Measurements from ENCODE around the gene MOG. TPM values are rescaled to one million over a fixed set of nuclear protein-coding genes. Genes with fewer than 3 reads are reported as not detected.

The MOG gene
- total RNA-seq, 1 experiment from 2014 or later = 0.55 TPM

GRCh38 chr6:29628419-29629281 is 28.2 kb upstream of the MOG start:
- POLR2A ChIA-PET = interaction anchor here (0.6 to 0.8 kb wide), 3 partner anchors 21 to 68 kb away, joined by 3 to 5 read pairs (median 3); no protein-coding TSS in a partner anchor
- CTCF ChIA-PET = interaction anchor here (0.9 to 6.4 kb wide), 13 partner anchors 10 to 206 kb away, joined by 3 to 63 read pairs (median 4); no protein-coding TSS in a partner anchor
- H3K36me3 Mint-ChIP-seq = peaks cover 6% of the 10 kb centered on the region
- peak overlapping the region; percentile 87 for H3K4me3 Mint-ChIP-seq
- peaks cover 72% of the 10 kb centered on the region for H3K4me1 Mint-ChIP-seq
- peak overlapping the region; percentile 93 for H3K27ac Mint-ChIP-seq
- ATAC-seq (peak; percentile 61), DNase-seq (ENCODE audit: low spot score) (peak; percentile 93)
- H3K9me3 Mint-ChIP-seq = no peaks in the 10 kb centered on the region
- no peaks in the 10 kb centered on the region for H3K27me3 Mint-ChIP-seq (ENCODE audit: low read depth)
- TF ChIP-seq ZNF121 (CRISPR knock-in tag; IDR thresholded peaks at IDR 0.05) (no peak), ERG (CRISPR knock-in tag; IDR thresholded peaks at IDR 0.05) (0 out of 2 replicates have a peak, but pooled peaks have one; percentile 36), ARID4B (CRISPR knock-in tag; IDR thresholded peaks at IDR 0.05; ENCODE audit: borderline replicate concordance) (no peak; the same call in 1 of the 2 replicates), PRRX2 (CRISPR knock-in tag; IDR thresholded peaks at IDR 0.05) (no peak), SP1 (CRISPR knock-in tag; conservative IDR thresholded peaks at IDR 0.05) (no peak), USF2 (CRISPR knock-in tag; IDR thresholded peaks at IDR 0.05) (no peak), TP53 (CRISPR knock-in tag; IDR thresholded peaks at IDR 0.05) (no peak), MYBL2 (CRISPR knock-in tag; IDR thresholded peaks at IDR 0.05) (no peak), OVOL2 (CRISPR knock-in tag; IDR thresholded peaks at IDR 0.05; ENCODE audit: borderline replicate concordance) (no peak), ZBTB21 (CRISPR knock-in tag; IDR thresholded peaks at IDR 0.05; ENCODE audit: borderline replicate concordance) (peak; percentile 49; the same call in 1 of the 2 replicates), ETV6 (CRISPR knock-in tag; IDR thresholded peaks at IDR 0.05) (peak; percentile 83; the same call in 1 of the 2 replicates), ZNF423 (CRISPR knock-in tag; IDR thresholded peaks at IDR 0.05) (peak; percentile 62; the same call in 1 of the 2 replicates), CREM (CRISPR knock-in tag; IDR thresholded peaks at IDR 0.05) (no peak), JUN (CRISPR knock-in tag; IDR thresholded peaks at IDR 0.05) (no peak), ELF4 (CRISPR knock-in tag; IDR thresholded peaks at IDR 0.05; ENCODE audit: low read depth) (no peak), STAT6 (CRISPR knock-in tag; conservative IDR thresholded peaks at IDR 0.05; ENCODE audit: low read depth) (no peak)
- TF ChIP-seq, protein P1, sequence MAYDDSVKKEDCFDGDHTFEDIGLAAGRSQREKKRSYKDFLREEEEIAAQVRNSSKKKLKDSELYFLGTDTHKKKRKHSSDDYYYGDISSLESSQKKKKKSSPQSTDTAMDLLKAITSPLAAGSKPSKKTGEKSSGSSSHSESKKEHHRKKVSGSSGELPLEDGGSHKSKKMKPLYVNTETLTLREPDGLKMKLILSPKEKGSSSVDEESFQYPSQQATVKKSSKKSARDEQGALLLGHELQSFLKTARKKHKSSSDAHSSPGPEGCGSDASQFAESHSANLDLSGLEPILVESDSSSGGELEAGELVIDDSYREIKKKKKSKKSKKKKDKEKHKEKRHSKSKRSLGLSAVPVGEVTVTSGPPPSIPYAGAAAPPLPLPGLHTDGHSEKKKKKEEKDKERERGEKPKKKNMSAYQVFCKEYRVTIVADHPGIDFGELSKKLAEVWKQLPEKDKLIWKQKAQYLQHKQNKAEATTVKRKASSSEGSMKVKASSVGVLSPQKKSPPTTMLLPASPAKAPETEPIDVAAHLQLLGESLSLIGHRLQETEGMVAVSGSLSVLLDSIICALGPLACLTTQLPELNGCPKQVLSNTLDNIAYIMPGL (CRISPR knock-in tag; IDR thresholded peaks at IDR 0.05) = peak; percentile 39; the same call in 1 of the 2 replicates
- TF ChIP-seq, protein P2, sequence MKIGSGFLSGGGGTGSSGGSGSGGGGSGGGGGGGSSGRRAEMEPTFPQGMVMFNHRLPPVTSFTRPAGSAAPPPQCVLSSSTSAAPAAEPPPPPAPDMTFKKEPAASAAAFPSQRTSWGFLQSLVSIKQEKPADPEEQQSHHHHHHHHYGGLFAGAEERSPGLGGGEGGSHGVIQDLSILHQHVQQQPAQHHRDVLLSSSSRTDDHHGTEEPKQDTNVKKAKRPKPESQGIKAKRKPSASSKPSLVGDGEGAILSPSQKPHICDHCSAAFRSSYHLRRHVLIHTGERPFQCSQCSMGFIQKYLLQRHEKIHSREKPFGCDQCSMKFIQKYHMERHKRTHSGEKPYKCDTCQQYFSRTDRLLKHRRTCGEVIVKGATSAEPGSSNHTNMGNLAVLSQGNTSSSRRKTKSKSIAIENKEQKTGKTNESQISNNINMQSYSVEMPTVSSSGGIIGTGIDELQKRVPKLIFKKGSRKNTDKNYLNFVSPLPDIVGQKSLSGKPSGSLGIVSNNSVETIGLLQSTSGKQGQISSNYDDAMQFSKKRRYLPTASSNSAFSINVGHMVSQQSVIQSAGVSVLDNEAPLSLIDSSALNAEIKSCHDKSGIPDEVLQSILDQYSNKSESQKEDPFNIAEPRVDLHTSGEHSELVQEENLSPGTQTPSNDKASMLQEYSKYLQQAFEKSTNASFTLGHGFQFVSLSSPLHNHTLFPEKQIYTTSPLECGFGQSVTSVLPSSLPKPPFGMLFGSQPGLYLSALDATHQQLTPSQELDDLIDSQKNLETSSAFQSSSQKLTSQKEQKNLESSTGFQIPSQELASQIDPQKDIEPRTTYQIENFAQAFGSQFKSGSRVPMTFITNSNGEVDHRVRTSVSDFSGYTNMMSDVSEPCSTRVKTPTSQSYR (CRISPR knock-in tag; IDR thresholded peaks at IDR 0.05) = no peak
- TF ChIP-seq, protein P3, sequence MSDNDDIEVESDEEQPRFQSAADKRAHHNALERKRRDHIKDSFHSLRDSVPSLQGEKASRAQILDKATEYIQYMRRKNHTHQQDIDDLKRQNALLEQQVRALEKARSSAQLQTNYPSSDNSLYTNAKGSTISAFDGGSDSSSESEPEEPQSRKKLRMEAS (CRISPR knock-in tag; IDR thresholded peaks at IDR 0.05) = peak; percentile 76
- TF ChIP-seq, protein P4, sequence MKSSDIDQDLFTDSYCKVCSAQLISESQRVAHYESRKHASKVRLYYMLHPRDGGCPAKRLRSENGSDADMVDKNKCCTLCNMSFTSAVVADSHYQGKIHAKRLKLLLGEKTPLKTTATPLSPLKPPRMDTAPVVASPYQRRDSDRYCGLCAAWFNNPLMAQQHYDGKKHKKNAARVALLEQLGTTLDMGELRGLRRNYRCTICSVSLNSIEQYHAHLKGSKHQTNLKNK (CRISPR knock-in tag; IDR thresholded peaks at IDR 0.05) = no peak
